ENCODE results near the gene C1orf105. TPM values are rescaled to one million over a fixed set of nuclear protein-coding genes. Genes with fewer than 3 reads are reported as not detected.

Gene C1orf105
- total RNA-seq, 1 donor from 2014 or later, result not detected

- no peaks in the 10 kb centered on the region for H3K36me3 ChIP-seq
- no peaks in the 10 kb centered on the region for H3K27me3 ChIP-seq
- H3K4me3 ChIP-seq, result no peak overlapping the region
- intact Hi-C loops (cut with DNase I), result no loop called here
- TF ChIP-seq, protein P1, sequence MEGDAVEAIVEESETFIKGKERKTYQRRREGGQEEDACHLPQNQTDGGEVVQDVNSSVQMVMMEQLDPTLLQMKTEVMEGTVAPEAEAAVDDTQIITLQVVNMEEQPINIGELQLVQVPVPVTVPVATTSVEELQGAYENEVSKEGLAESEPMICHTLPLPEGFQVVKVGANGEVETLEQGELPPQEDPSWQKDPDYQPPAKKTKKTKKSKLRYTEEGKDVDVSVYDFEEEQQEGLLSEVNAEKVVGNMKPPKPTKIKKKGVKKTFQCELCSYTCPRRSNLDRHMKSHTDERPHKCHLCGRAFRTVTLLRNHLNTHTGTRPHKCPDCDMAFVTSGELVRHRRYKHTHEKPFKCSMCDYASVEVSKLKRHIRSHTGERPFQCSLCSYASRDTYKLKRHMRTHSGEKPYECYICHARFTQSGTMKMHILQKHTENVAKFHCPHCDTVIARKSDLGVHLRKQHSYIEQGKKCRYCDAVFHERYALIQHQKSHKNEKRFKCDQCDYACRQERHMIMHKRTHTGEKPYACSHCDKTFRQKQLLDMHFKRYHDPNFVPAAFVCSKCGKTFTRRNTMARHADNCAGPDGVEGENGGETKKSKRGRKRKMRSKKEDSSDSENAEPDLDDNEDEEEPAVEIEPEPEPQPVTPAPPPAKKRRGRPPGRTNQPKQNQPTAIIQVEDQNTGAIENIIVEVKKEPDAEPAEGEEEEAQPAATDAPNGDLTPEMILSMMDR (IDR thresholded peaks at IDR 0.05), result no peak
- no peak for DNase-seq (ENCODE audit: low spot score in 2 of 2)
- no peak overlapping the region for H3K27ac ChIP-seq
- H3K4me1 ChIP-seq, result no peaks in the 10 kb centered on the region
- H3K9me3 ChIP-seq, result no peaks in the 10 kb centered on the region
Observed at GRCh38 chr1:172515927-172516326, 95.4 kb downstream of the C1orf105 start.

GRCh38 chr1:172517081-172517480, 96.6 kb downstream of the C1orf105 start:
- DNase-seq (ENCODE audit: low spot score in 2 of 2), result no peak

DNA sequence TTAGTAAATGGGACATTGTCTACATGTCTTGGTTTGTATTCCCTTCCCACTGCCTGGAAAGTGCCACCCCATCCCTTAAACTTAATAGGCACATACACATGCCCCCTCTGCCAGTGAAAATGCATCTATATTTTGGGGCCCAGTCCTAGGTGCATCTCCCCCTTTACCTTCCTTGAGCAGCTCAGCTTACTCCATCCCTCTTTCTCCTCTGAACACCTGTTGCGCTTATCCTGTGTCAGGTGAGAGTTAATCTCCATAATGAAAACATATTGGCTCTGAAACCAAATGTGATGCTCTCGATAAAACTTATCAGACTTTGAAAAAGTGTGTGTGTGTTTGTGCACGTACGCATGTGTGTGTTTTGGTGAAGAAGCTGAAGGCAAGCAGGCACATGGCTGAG, 97.1 kb downstream of the C1orf105 start:
- no peak for DNase-seq (ENCODE audit: low spot score in 2 of 2)
- intact Hi-C loops (cut with DNase I), result no loop called here
- Histone ChIP-seq H3K9me3 (no peaks in the 10 kb centered on the region), H3K4me3 (no peak overlapping the region), H3K27ac (no peak overlapping the region), H3K36me3 (no peaks in the 10 kb centered on the region), H3K4me1 (no peaks in the 10 kb centered on the region), H3K27me3 (no peaks in the 10 kb centered on the region)
- TF ChIP-seq, protein P1 (IDR thresholded peaks at IDR 0.05), result no peak

More at GRCh38 chr1:172517081-172517480, 96.6 kb downstream of the C1orf105 start:
- intact Hi-C loops (cut with DNase I), result no loop called here
- H3K36me3 ChIP-seq, result no peaks in the 10 kb centered on the region
- TF ChIP-seq, protein P1 (IDR thresholded peaks at IDR 0.05), result no peak
- H3K27me3 ChIP-seq, result no peaks in the 10 kb centered on the region
- no peak overlapping the region for H3K27ac ChIP-seq
- no peaks in the 10 kb centered on the region for H3K4me1 ChIP-seq
- no peaks in the 10 kb centered on the region for H3K9me3 ChIP-seq
- H3K4me3 ChIP-seq, result no peak overlapping the region

Other genes with a start within 250 kb of the C1orf105 start
- 20.0 TPM for gene PIGC, start 23.4 kb downstream of the C1orf105 start, total RNA-seq
- 7.8 TPM for gene SUCO, start 112.5 kb downstream of the C1orf105 start, total RNA-seq
- gene FASLG, start 238.4 kb downstream of the C1orf105 start, total RNA-seq, result not detected

All from ascending aorta (tissue), 2 donors.